HUES48 (cell line): ENCODE measurements around the gene ZNF513.

ENCODE experiments used
- H3K27ac ChIP-seq: one replicate; pipeline ENCODE4 v1.7.0; 2013; ENCODE audit warnings: low read depth, low read length, inconsistent platforms
- H3K27me3 ChIP-seq: 2 replicates; pipeline ENCODE4 v1.6.1; 2013; ENCODE audit warnings: mild to moderate bottlenecking, low read length; ENCODE audit not compliant: control insufficient read depth, insufficient read depth
- H3K36me3 ChIP-seq: 2 replicates; pipeline ENCODE4 v1.6.1; 2013; ENCODE audit warnings: low read length; ENCODE audit not compliant: control insufficient read depth, insufficient read depth
- H3K4me1 ChIP-seq: 2 replicates; pipeline ENCODE4 v1.6.1; 2013; ENCODE audit warnings: mild to moderate bottlenecking, low read length; ENCODE audit not compliant: control insufficient read depth, insufficient read depth
- H3K4me3 ChIP-seq: 2 replicates; pipeline ENCODE4 v1.5.1; 2013; ENCODE audit warnings: mild to moderate bottlenecking, low read depth, low read length
- H3K9ac ChIP-seq: 2 replicates; pipeline ENCODE4 v1.6.1; 2013; ENCODE audit warnings: mild to moderate bottlenecking, low read depth, low read length, moderate library complexity
- H3K9me3 ChIP-seq: 2 replicates; pipeline ENCODE4 v1.6.1; 2013; ENCODE audit warnings: low read length; ENCODE audit not compliant: control insufficient read depth, insufficient read depth

ZNF513 gene

DNA sequence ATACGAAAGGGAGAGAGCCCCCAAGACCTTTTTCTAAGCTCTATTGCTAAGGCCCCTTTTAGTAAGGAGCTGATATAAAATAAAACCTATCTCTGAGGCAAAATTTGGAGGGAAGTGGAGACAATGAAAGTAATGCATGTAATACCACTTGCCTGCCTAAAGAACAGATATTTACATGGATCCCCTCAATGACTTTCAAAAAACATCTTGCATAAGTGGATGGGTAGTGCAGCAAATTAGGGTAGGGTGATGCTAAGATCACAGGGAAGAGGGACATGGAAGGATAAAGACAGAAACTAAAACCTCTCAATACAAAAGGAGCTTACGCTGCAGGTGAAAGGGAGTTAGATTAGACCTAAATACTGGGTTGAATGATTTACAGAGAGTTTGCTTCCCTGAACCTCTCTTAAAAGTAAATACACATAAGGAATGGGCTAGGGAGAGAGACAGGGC lies 1.1 kb downstream of the ZNF513 start:
- H3K36me3 ChIP-seq, result peaks cover 77% of the 10 kb centered on the region

GRCh38 chr2:27378809-27379290 lies 1.7 kb downstream of the ZNF513 start:
- no peaks in the 10 kb centered on the region for H3K9me3 ChIP-seq
- H3K4me3 ChIP-seq, result peak overlapping the region; percentile 93; the same call in 1 of the 2 replicates
- peaks cover 76% of the 10 kb centered on the region for H3K36me3 ChIP-seq
- peaks cover 12% of the 10 kb centered on the region for H3K4me1 ChIP-seq
- no peak overlapping the region for H3K9ac ChIP-seq
- H3K27me3 ChIP-seq, result no peaks in the 10 kb centered on the region
- peak overlapping the region; percentile 97 for H3K27ac ChIP-seq

More for the DNA sequence above, 1.1 kb downstream of the ZNF513 start:
- H3K27me3 ChIP-seq, result no peaks in the 10 kb centered on the region
- no peaks in the 10 kb centered on the region for H3K9me3 ChIP-seq
- peak overlapping the region; percentile 93 for H3K4me3 ChIP-seq
- H3K27ac ChIP-seq, result peak overlapping the region; percentile 97
- peaks cover 12% of the 10 kb centered on the region for H3K4me1 ChIP-seq
- H3K9ac ChIP-seq, result peak overlapping the region; percentile 87

GRCh38 chr2:27378096-27378808 lies 2.3 kb downstream of the ZNF513 start:
- no peaks in the 10 kb centered on the region for H3K9me3 ChIP-seq
- no peaks in the 10 kb centered on the region for H3K27me3 ChIP-seq
- H3K27ac ChIP-seq, result peak overlapping the region; percentile 97
- no peak overlapping the region for H3K4me3 ChIP-seq
- H3K9ac ChIP-seq, result no peak overlapping the region
- peaks cover 75% of the 10 kb centered on the region for H3K36me3 ChIP-seq
- H3K4me1 ChIP-seq, result peaks cover 12% of the 10 kb centered on the region

DNA sequence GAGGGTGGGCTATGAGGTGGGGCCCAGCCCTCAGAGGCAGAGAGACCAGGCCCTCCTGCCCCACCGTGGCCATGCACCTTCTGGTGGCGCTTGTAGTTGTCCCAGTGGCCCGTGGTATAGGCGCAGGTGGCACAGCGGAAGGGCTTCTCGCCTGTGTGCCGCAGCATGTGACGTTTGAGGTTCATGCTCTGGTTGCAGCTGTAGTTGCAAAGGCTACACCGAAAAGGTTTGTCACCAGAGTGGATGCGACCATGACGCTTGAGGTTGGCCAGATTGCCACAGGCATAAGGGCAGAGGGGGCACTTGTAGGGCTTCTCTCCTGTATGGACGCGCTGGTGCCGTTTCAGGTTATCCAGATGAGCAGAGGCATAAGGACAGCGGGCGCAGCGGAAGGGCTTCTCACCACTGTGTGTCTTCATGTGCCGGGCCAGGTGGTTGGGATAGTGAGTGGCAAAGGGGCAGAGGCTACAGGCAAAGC lies 2.9 kb downstream of the ZNF513 start:
- H3K4me3 ChIP-seq, result no peak overlapping the region
- peaks cover 77% of the 10 kb centered on the region for H3K36me3 ChIP-seq
- no peaks in the 10 kb centered on the region for H3K9me3 ChIP-seq
- no peaks in the 10 kb centered on the region for H3K27me3 ChIP-seq
- no peak overlapping the region for H3K9ac ChIP-seq
- no peak overlapping the region for H3K27ac ChIP-seq
- peaks cover 12% of the 10 kb centered on the region for H3K4me1 ChIP-seq

GRCh38 chr2:27376866-27377617 lies 3.5 kb downstream of the ZNF513 start:
- no peak overlapping the region for H3K4me3 ChIP-seq
- H3K36me3 ChIP-seq, result peaks cover 76% of the 10 kb centered on the region
- H3K27me3 ChIP-seq, result no peaks in the 10 kb centered on the region
- H3K4me1 ChIP-seq, result peaks cover 12% of the 10 kb centered on the region
- H3K9ac ChIP-seq, result no peak overlapping the region
- no peaks in the 10 kb centered on the region for H3K9me3 ChIP-seq
- H3K27ac ChIP-seq, result no peak overlapping the region

DNA sequence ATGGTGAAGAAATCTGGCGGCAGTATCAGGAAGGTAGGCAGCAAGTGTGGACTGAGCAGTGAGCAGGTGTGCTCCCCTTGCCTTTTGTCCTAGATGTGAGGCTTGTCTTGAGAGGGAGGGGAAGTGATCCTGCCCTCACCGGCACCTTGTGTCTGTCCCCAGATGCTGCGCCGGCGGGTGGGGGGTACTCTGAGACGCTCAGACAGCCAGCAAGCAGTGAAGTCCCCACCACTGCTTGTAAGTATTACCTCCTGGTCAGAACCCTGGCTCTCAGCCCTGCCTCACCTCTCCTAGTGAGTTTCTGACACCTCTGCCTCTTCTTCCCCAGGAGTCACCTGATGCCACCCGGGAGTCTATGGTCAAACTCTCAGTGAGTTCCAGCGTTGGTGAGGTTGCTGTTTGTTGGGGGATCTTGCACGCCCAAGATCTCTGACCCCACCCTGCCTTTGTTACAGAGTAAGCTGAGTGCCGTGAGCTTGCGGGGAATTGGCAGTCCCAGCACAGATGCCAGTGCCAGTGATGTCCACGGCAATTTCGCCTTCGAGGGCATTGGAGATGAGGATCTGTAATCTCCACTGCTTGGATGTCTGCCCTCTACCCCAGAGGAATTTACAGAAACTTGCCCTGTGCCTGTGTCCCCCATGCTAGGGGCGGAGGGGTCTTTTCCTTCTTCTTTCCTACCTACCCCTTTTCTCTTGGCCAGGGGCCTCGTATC lies 4.2 kb downstream of the ZNF513 start:
- H3K9me3 ChIP-seq, result no peaks in the 10 kb centered on the region
- H3K27me3 ChIP-seq, result no peaks in the 10 kb centered on the region
- no peak overlapping the region for H3K4me3 ChIP-seq
- peaks cover 13% of the 10 kb centered on the region for H3K4me1 ChIP-seq
- H3K9ac ChIP-seq, result no peak overlapping the region
- H3K27ac ChIP-seq, result no peak overlapping the region
- peaks cover 69% of the 10 kb centered on the region for H3K36me3 ChIP-seq

DNA sequence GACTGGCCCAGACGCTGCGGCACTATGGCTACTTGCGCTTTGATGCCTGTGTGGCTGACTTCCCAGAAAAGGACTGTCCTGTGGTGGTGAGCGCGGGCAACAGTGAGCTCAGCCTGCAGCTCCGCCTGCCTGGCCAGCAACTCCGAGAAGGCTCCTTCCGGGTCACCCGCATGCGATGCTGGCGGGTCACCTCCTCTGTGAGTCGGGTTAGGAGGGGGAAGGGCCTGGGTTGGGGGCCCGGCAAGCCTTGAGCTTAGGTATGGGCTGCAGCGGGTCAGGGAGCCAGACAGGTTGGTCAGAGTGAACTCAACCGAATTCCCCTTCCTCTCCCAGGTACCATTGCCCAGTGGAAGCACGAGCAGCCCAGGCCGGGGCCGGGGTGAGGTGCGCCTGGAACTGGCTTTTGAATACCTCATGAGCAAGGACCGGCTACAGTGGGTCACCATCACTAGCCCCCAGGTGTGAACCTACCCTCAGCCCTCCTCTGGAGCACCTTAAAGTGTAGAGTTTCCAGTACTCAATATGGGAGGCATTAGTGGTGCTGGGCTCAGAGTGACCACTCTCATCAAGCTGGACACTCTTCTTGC lies 4.9 kb downstream of the ZNF513 start:
- H3K4me3 ChIP-seq, result no peak overlapping the region
- H3K4me1 ChIP-seq, result peaks cover 9% of the 10 kb centered on the region; the same call in 1 of the 2 replicates
- H3K27ac ChIP-seq, result no peak overlapping the region
- no peaks in the 10 kb centered on the region for H3K9me3 ChIP-seq
- H3K27me3 ChIP-seq, result no peaks in the 10 kb centered on the region
- peaks cover 66% of the 10 kb centered on the region for H3K36me3 ChIP-seq
- no peak overlapping the region for H3K9ac ChIP-seq

- H3K27me3 ChIP-seq, result no peaks in the 10 kb centered on the region
- no peaks in the 10 kb centered on the region for H3K9me3 ChIP-seq
- H3K36me3 ChIP-seq, result peaks cover 66% of the 10 kb centered on the region
- H3K9ac ChIP-seq, result no peak overlapping the region
- H3K4me1 ChIP-seq, result peaks cover 3% of the 10 kb centered on the region; the same call in 1 of the 2 replicates
- H3K4me3 ChIP-seq, result no peak overlapping the region
- H3K27ac ChIP-seq, result no peak overlapping the region
Measured at GRCh38 chr2:27373567-27373966, 7.0 kb downstream of the ZNF513 start.

DNA sequence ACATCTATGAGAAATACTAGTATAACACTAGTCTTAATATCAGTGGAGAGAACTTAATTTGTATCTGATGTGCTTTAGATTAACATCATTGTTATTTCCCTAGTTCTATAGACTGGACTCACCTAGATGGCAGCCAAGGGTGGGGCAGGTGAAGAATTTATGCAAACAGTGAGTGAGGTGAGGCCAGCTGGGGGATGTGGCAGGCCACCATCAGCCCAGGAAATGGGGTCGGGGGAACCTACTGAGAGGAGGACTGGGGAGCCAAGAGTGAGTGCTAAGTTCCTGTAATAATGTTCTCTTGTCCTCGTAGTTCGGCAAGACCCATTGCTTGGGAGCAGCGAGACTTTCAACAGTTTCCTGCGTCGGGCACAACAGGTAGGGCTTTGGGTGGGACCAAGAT lies 7.6 kb downstream of the ZNF513 start:
- no peak overlapping the region for H3K9ac ChIP-seq
- peaks cover 66% of the 10 kb centered on the region for H3K36me3 ChIP-seq
- H3K9me3 ChIP-seq, result no peaks in the 10 kb centered on the region
- H3K4me1 ChIP-seq, result peaks cover 3% of the 10 kb centered on the region; the same call in 1 of the 2 replicates
- H3K27ac ChIP-seq, result no peak overlapping the region
- H3K27me3 ChIP-seq, result no peaks in the 10 kb centered on the region
- H3K4me3 ChIP-seq, result no peak overlapping the region

GRCh38 chr2:27370816-27371620 lies 9.5 kb downstream of the ZNF513 start:
- peak overlapping the region; percentile 73 for H3K4me3 ChIP-seq
- H3K9ac ChIP-seq, result peak overlapping the region; percentile 75
- H3K27me3 ChIP-seq, result no peaks in the 10 kb centered on the region
- H3K27ac ChIP-seq, result peak overlapping the region; percentile 65
- peaks cover 66% of the 10 kb centered on the region for H3K36me3 ChIP-seq
- H3K9me3 ChIP-seq, result no peaks in the 10 kb centered on the region
- peaks cover 3% of the 10 kb centered on the region; the same call in 1 of the 2 replicates for H3K4me1 ChIP-seq
